ENCODE data around the gene KIF5B.
"Not testable (repeated sequence)": the region's sequence is repeated elsewhere in the genome, so short reads cannot be mapped to it uniquely, and the experiment has no call there.

The KIF5B gene

GRCh38 chr10:32072025-32072800 lies 16.0 kb upstream of the KIF5B start:
- no peaks in the 10 kb centered on the region for H3K27me3 Mint-ChIP-seq
- H3K4me1 Mint-ChIP-seq (ENCODE audit: low read depth) = no peaks in the 10 kb centered on the region
- no peak overlapping the region for H3K27ac Mint-ChIP-seq
- H3K36me3 Mint-ChIP-seq (ENCODE audit: low read depth) = no peaks in the 10 kb centered on the region
- H3K4me3 Mint-ChIP-seq = no peak overlapping the region
- no peak for DNase-seq
- no peaks in the 10 kb centered on the region for H3K9me3 Mint-ChIP-seq

- Mint-ChIP-seq H3K4me1 (ENCODE audit: low read depth) (no peaks in the 10 kb centered on the region), H3K4me3 (no peak overlapping the region), H3K9me3 (no peaks in the 10 kb centered on the region), H3K36me3 (ENCODE audit: low read depth) (no peaks in the 10 kb centered on the region), H3K27me3 (no peaks in the 10 kb centered on the region), H3K27ac (no peak overlapping the region)
- no peak for DNase-seq
These were observed 14.4 kb upstream of the KIF5B start for GRCh38 chr10:32070645-32071044.

- no peaks in the 10 kb centered on the region for H3K36me3 Mint-ChIP-seq (ENCODE audit: low read depth)
These were observed 12.3 kb upstream of the KIF5B start for GRCh38 chr10:32068569-32068968.

GRCh38 chr10:32067931-32068330 lies 11.7 kb upstream of the KIF5B start:
- not testable (repeated sequence) for DNase-seq; H3K27me3 Mint-ChIP-seq; H3K27ac Mint-ChIP-seq; H3K9me3 Mint-ChIP-seq; H3K36me3 Mint-ChIP-seq (ENCODE audit: low read depth); H3K4me1 Mint-ChIP-seq (ENCODE audit: low read depth); H3K4me3 Mint-ChIP-seq

More at GRCh38 chr10:32068569-32068968, 12.3 kb upstream of the KIF5B start:
- H3K4me1 Mint-ChIP-seq (ENCODE audit: low read depth) = no peaks in the 10 kb centered on the region
- H3K9me3 Mint-ChIP-seq = no peaks in the 10 kb centered on the region
- H3K27me3 Mint-ChIP-seq = no peaks in the 10 kb centered on the region
- H3K27ac Mint-ChIP-seq = no peak overlapping the region
- H3K4me3 Mint-ChIP-seq = no peak overlapping the region
- no peak for DNase-seq

GRCh38 chr10:32065856-32066255 lies 9.6 kb upstream of the KIF5B start:
- H3K27me3 Mint-ChIP-seq = no peaks in the 10 kb centered on the region
- no peak for DNase-seq
- H3K4me3 Mint-ChIP-seq = no peak overlapping the region
- H3K9me3 Mint-ChIP-seq = no peaks in the 10 kb centered on the region
- H3K27ac Mint-ChIP-seq = no peak overlapping the region
- no peaks in the 10 kb centered on the region for H3K4me1 Mint-ChIP-seq (ENCODE audit: low read depth)
- H3K36me3 Mint-ChIP-seq (ENCODE audit: low read depth) = no peaks in the 10 kb centered on the region

GRCh38 chr10:32061440-32061839 lies 5.2 kb upstream of the KIF5B start:
- DNase-seq = no peak
- Mint-ChIP-seq H3K4me3 (no peak overlapping the region), H3K4me1 (ENCODE audit: low read depth) (peaks cover 10% of the 10 kb centered on the region), H3K9me3 (no peaks in the 10 kb centered on the region), H3K36me3 (ENCODE audit: low read depth) (no peaks in the 10 kb centered on the region), H3K27me3 (no peaks in the 10 kb centered on the region), H3K27ac (no peak overlapping the region)

GRCh38 chr10:32060347-32060746 lies 4.1 kb upstream of the KIF5B start:
- H3K36me3 Mint-ChIP-seq (ENCODE audit: low read depth) = peaks cover 6% of the 10 kb centered on the region
- no peaks in the 10 kb centered on the region for H3K9me3 Mint-ChIP-seq
- DNase-seq = no peak
- H3K27ac Mint-ChIP-seq = no peak overlapping the region
- H3K4me3 Mint-ChIP-seq = no peak overlapping the region
- peaks cover 10% of the 10 kb centered on the region for H3K4me1 Mint-ChIP-seq (ENCODE audit: low read depth)
- H3K27me3 Mint-ChIP-seq = no peaks in the 10 kb centered on the region

- Mint-ChIP-seq H3K4me1 (ENCODE audit: low read depth) (peaks cover 13% of the 10 kb centered on the region), H3K27ac (no peak overlapping the region), H3K9me3 (no peaks in the 10 kb centered on the region), H3K36me3 (ENCODE audit: low read depth) (peaks cover 14% of the 10 kb centered on the region), H3K27me3 (no peaks in the 10 kb centered on the region), H3K4me3 (no peak overlapping the region)
- DNase-seq = no peak
These were observed 3.2 kb upstream of the KIF5B start for GRCh38 chr10:32059472-32059871.

- peak overlapping the region; percentile 97 for H3K4me3 Mint-ChIP-seq
- peak overlapping the region; percentile 97 for H3K27ac Mint-ChIP-seq
- DNase-seq = no peak
- H3K27me3 Mint-ChIP-seq = no peaks in the 10 kb centered on the region
- peaks cover 34% of the 10 kb centered on the region for H3K36me3 Mint-ChIP-seq (ENCODE audit: low read depth)
- no peaks in the 10 kb centered on the region for H3K9me3 Mint-ChIP-seq
- H3K4me1 Mint-ChIP-seq (ENCODE audit: low read depth) = peaks cover 33% of the 10 kb centered on the region
These were observed 779 bp upstream of the KIF5B start for GRCh38 chr10:32057036-32057372.

GRCh38 chr10:32055478-32056135 lies 618 bp downstream of the KIF5B start:
- Mint-ChIP-seq H3K36me3 (ENCODE audit: low read depth) (peaks cover 45% of the 10 kb centered on the region), H3K27me3 (no peaks in the 10 kb centered on the region), H3K4me1 (ENCODE audit: low read depth) (peaks cover 47% of the 10 kb centered on the region), H3K27ac (peak overlapping the region; percentile 97), H3K9me3 (no peaks in the 10 kb centered on the region), H3K4me3 (peak overlapping the region; percentile 97)
- DNase-seq = no peak

GRCh38 chr10:32054094-32054493 lies 2.1 kb downstream of the KIF5B start:
- Mint-ChIP-seq H3K9me3 (no peaks in the 10 kb centered on the region), H3K27me3 (no peaks in the 10 kb centered on the region), H3K4me3 (peak overlapping the region; percentile 97), H3K4me1 (ENCODE audit: low read depth) (peaks cover 62% of the 10 kb centered on the region), H3K36me3 (ENCODE audit: low read depth) (peaks cover 60% of the 10 kb centered on the region), H3K27ac (peak overlapping the region; percentile 97)
- no peak for DNase-seq

GRCh38 chr10:32053392-32053791 lies 2.8 kb downstream of the KIF5B start:
- DNase-seq, H3K27me3 Mint-ChIP-seq, H3K9me3 Mint-ChIP-seq: not testable (repeated sequence)
- peak overlapping the region; percentile 29 for H3K27ac Mint-ChIP-seq
- H3K4me1 Mint-ChIP-seq (ENCODE audit: low read depth) = peaks cover 66% of the 10 kb centered on the region
- H3K36me3 Mint-ChIP-seq (ENCODE audit: low read depth) = peaks cover 64% of the 10 kb centered on the region
- peak overlapping the region; percentile 97 for H3K4me3 Mint-ChIP-seq

GRCh38 chr10:32051926-32052325 lies 4.3 kb downstream of the KIF5B start:
- peak overlapping the region; percentile 35 for H3K27ac Mint-ChIP-seq
- H3K4me3 Mint-ChIP-seq = peak overlapping the region; percentile 97
- H3K4me1 Mint-ChIP-seq (ENCODE audit: low read depth) = peaks cover 71% of the 10 kb centered on the region
- no peak for DNase-seq
- no peaks in the 10 kb centered on the region for H3K27me3 Mint-ChIP-seq
- H3K36me3 Mint-ChIP-seq (ENCODE audit: low read depth) = peaks cover 78% of the 10 kb centered on the region
- H3K9me3 Mint-ChIP-seq = no peaks in the 10 kb centered on the region

GRCh38 chr10:32050177-32050576 lies 6.0 kb downstream of the KIF5B start:
- Mint-ChIP-seq H3K27me3 (no peaks in the 10 kb centered on the region), H3K36me3 (ENCODE audit: low read depth) (peaks cover 87% of the 10 kb centered on the region), H3K9me3 (no peaks in the 10 kb centered on the region), H3K4me1 (ENCODE audit: low read depth) (peaks cover 80% of the 10 kb centered on the region), H3K4me3 (peak overlapping the region; percentile 55), H3K27ac (peak overlapping the region; percentile 74)
- no peak for DNase-seq

- Mint-ChIP-seq H3K4me1 (ENCODE audit: low read depth) (peaks cover 85% of the 10 kb centered on the region), H3K36me3 (ENCODE audit: low read depth) (peaks cover 87% of the 10 kb centered on the region), H3K4me3 (no peak overlapping the region), H3K27me3 (no peaks in the 10 kb centered on the region), H3K27ac (peak overlapping the region; percentile 74), H3K9me3 (no peaks in the 10 kb centered on the region)
- DNase-seq = no peak
These were observed 7.1 kb downstream of the KIF5B start for GRCh38 chr10:32049113-32049512.

All from activated T-cell treated with anti-CD3 and anti-CD28 coated beads, Interleukin-2, amount 50 U/mL, for 24 hours (primary cell).